GM23338 (cell line): ENCODE results near the gene ZNF491. TPM values are rescaled to one million over a fixed set of nuclear protein-coding genes. Genes with fewer than 3 reads are reported as not detected.

Source experiments
- ATAC-seq: fragments of 200-7000 bp; cut with Tn5 transposase; 3 replicates; pipeline ENCODE4 v1.9.1; 2020
- DNase-seq: peaks from one replicate; pipeline ENCODE4 v3.0.0-alpha.2; 2015; ENCODE audit warnings: low spot score
- H2AFZ ChIP-seq: fragments of 200-600 bp; sonication (generic); 2 replicates; pipeline ENCODE4 v1.8.0; 2016; ENCODE audit warnings: antibody characterized with exemption, mild to moderate bottlenecking, moderate library complexity
- H3F3A ChIP-seq: fragments of 200-600 bp; sonication (generic); replicated peaks from 2 replicates; pipeline ENCODE4 v1.8.0; 2017; ENCODE audit warnings: antibody characterized with exemption, mixed run types, low read depth
- H3K27ac ChIP-seq: fragments of 200-600 bp; sonication (generic); 2 replicates; pipeline ENCODE4 v1.6.1; 2016; ENCODE audit warnings: low read depth
- H3K27me3 ChIP-seq: fragments of 200-600 bp; sonication (generic); 2 replicates; pipeline ENCODE4 v1.8.0; 2016; ENCODE audit warnings: mild to moderate bottlenecking, mixed run types, moderate library complexity; ENCODE audit not compliant: insufficient read depth
- H3K36me3 ChIP-seq: fragments of 200-600 bp; sonication (generic); 2 replicates; pipeline ENCODE4 v1.8.0; 2016; ENCODE audit warnings: mild to moderate bottlenecking; ENCODE audit not compliant: insufficient read depth
- H3K4me1 ChIP-seq: fragments of 200-600 bp; sonication (generic); 2 replicates; pipeline ENCODE4 v1.8.0; 2016; ENCODE audit warnings: mild to moderate bottlenecking, moderate library complexity; ENCODE audit not compliant: insufficient read depth
- H3K4me2 ChIP-seq: fragments of 200-600 bp; sonication (generic); 2 replicates; pipeline ENCODE4 v1.7.1; 2017; ENCODE audit warnings: mixed run types
- H3K4me3 ChIP-seq: fragments of 200-600 bp; sonication (generic); 2 replicates; pipeline ENCODE4 v1.6.1; 2016; ENCODE audit warnings: mixed run types
- H3K79me2 ChIP-seq: fragments of 200-600 bp; sonication (generic); replicated peaks from 2 replicates; pipeline ENCODE4 v1.8.0; 2017; ENCODE audit warnings: mild to moderate bottlenecking; ENCODE audit not compliant: insufficient read depth
- H3K9me2 ChIP-seq: fragments of 200-600 bp; sonication (generic); 2 replicates; pipeline ENCODE4 v1.8.0; 2017; ENCODE audit not compliant: insufficient read depth
- H4K20me1 ChIP-seq: fragments of 200-600 bp; sonication (generic); replicated peaks from 2 replicates; pipeline ENCODE4 v1.8.0; 2017; ENCODE audit warnings: mild to moderate bottlenecking; ENCODE audit not compliant: insufficient read depth
- H3K27ac Mint-ChIP-seq: 2 replicates; pipeline ENCODE4 v1.8.0; 2020; ENCODE audit warnings: inconsistent platforms, mild to moderate bottlenecking, moderate library complexity, mixed read lengths
- H3K27me3 Mint-ChIP-seq: 3 replicates; pipeline ENCODE4 v1.8.0; 2022; ENCODE audit warnings: low read depth, mild to moderate bottlenecking, moderate library complexity, mixed read lengths, inconsistent platforms; ENCODE audit not compliant: insufficient read depth, poor library complexity
- H3K36me3 Mint-ChIP-seq: 3 replicates; pipeline ENCODE4 v1.8.0; 2021; ENCODE audit warnings: low read depth, mild to moderate bottlenecking, inconsistent platforms, moderate library complexity, mixed read lengths
- H3K4me1 Mint-ChIP-seq: 3 replicates; pipeline ENCODE4 v1.8.0; 2020; ENCODE audit warnings: mild to moderate bottlenecking, inconsistent platforms, mixed read lengths
- H3K4me3 Mint-ChIP-seq: 3 replicates; pipeline ENCODE4 v1.8.0; 2021; ENCODE audit warnings: moderate library complexity, mild to moderate bottlenecking, inconsistent platforms, mixed read lengths
- H3K9me3 Mint-ChIP-seq: 3 replicates; pipeline ENCODE4 v1.8.0; 2020; ENCODE audit warnings: moderate library complexity, mild to moderate bottlenecking, inconsistent platforms, mixed read lengths
- CTCF ChIP-seq, 2 experiments: fragments of 200-600 bp in 1 of 2; sonication (generic) in 1 of 2; conservative IDR thresholded peaks; 2 replicates each; pipeline versions ENCODE4 v1.5.1 to v1.6.1; 2016 to 2017; ENCODE audit warnings: antibody characterized with exemption in 2 of 2, low read depth in 2 of 2, mild to moderate bottlenecking in 2 of 2, moderate library complexity in 1 of 2
- EZH2 ChIP-seq: fragments of 200-600 bp; sonication (generic); IDR thresholded peaks from one replicate; pipeline ENCODE4 v1.8.0; 2017; ENCODE audit warnings: antibody characterized with exemption, mild to moderate bottlenecking, low read depth; ENCODE audit not compliant: unreplicated experiment
- EZH2phosphoT487 ChIP-seq: fragments of 200-600 bp; sonication (generic); IDR thresholded peaks from one replicate; pipeline ENCODE4 v1.8.1; 2018; ENCODE audit warnings: antibody characterized with exemption; ENCODE audit not compliant: unreplicated experiment
- JUNB ChIP-seq: IDR thresholded peaks from one replicate; pipeline ENCODE4 v1.6.1; 2016; ENCODE audit warnings: antibody characterized with exemption; ENCODE audit not compliant: unreplicated experiment
- NANOG ChIP-seq: IDR thresholded peaks from 2 replicates; pipeline ENCODE4 v1.6.1; 2016; ENCODE audit warnings: antibody characterized with exemption, borderline replicate concordance
- POLR2AphosphoS5 ChIP-seq: IDR thresholded peaks from 2 replicates; pipeline ENCODE4 v1.6.1; 2016; ENCODE audit warnings: antibody characterized with exemption, low read depth
- REST ChIP-seq: IDR thresholded peaks from one replicate; pipeline ENCODE4 v1.6.1; 2018; ENCODE audit warnings: antibody characterized with exemption; ENCODE audit not compliant: unreplicated experiment
- STAT1 ChIP-seq: IDR thresholded peaks from one replicate; pipeline ENCODE4 v1.6.1; 2016; ENCODE audit warnings: antibody characterized with exemption; ENCODE audit not compliant: unreplicated experiment
- ZNF114 ChIP-seq: fragments of 250-450 bp; sonication (Bioruptor Pico); IDR thresholded peaks from 2 replicates; pipeline ENCODE4 v1.5.0; 2020; ENCODE audit warnings: mild to moderate bottlenecking, moderate library complexity
- ZNF331 ChIP-seq: fragments of 250-450 bp; sonication (Bioruptor Pico); IDR thresholded peaks from 2 replicates; pipeline ENCODE4 v1.5.0; 2020; ENCODE audit warnings: low read depth, mild to moderate bottlenecking, moderate library complexity
- ZNF462 ChIP-seq: fragments of 250-450 bp; sonication (Bioruptor Pico); IDR thresholded peaks from 2 replicates; pipeline ENCODE4 v1.5.0; 2020; ENCODE audit warnings: mild to moderate bottlenecking, moderate library complexity
- polyA plus RNA-seq: library from polyadenylated mRNA; unstranded; fragments of >200 nt; fragmentation: Nextera tagmentation; extraction: Ambion mirVana; gene quantifications from 2 replicates; pipeline ENCODE4 v1.2.1, GENCODE V29; 2016
- total RNA-seq: library from RNA; depleted of rRNA; stranded (reverse); fragments of >200 nt; shearing (Covaris generic); gene quantifications from 2 replicates; pipeline ENCODE4 v1.2.3, GENCODE V29; 2014

The ZNF491 gene
- total and polyA plus RNA-seq, 2 experiments from 2014 or later, result 0.32 to 1.3 TPM

- TF ChIP-seq ZNF114 (CRISPR knock-in tag), result no peak
- TF ChIP-seq CTCF (conservative IDR thresholded peaks at IDR 0.05; ENCODE audit: low read depth in 2 of 2), result no peak
- no peak for TF ChIP-seq STAT1
- TF ChIP-seq REST, result no peak
- TF ChIP-seq EZH2phosphoT487, result no peak
- no peak for TF ChIP-seq NANOG
Observed at GRCh38 chr19:11783767-11784166, 14.6 kb upstream of the ZNF491 start (continued).

GRCh38 chr19:11784356-11784755, 14.0 kb upstream of the ZNF491 start:
- peaks cover 15% of the 10 kb centered on the region for H3K36me3 ChIP-seq
- Mint-ChIP-seq H3K27ac (no peak overlapping the region), H3K36me3 (peaks cover 6% of the 10 kb centered on the region; the same call in 2 of the 3 replicates), H3K4me1 (no peaks in the 10 kb centered on the region), H3K4me3 (no peak overlapping the region), H3K27me3 (no peaks in the 10 kb centered on the region), H3K9me3 (peaks cover 87% of the 10 kb centered on the region)
- H2AFZ ChIP-seq, result no peak overlapping the region
- ATAC-seq, result no peak
- H3K79me2 ChIP-seq, result no peaks in the 10 kb centered on the region
- H4K20me1 ChIP-seq, result no peaks in the 10 kb centered on the region
- H3K4me3 ChIP-seq, result no peak overlapping the region
- H3K27me3 ChIP-seq, result no peaks in the 10 kb centered on the region
- no peak overlapping the region for H3K4me2 ChIP-seq
- no peak for DNase-seq
- no peaks in the 10 kb centered on the region for H3K9me2 ChIP-seq
- no peak overlapping the region for H3K27ac ChIP-seq
- H3K4me1 ChIP-seq, result no peaks in the 10 kb centered on the region
- no peaks in the 10 kb centered on the region for H3F3A ChIP-seq
- TF ChIP-seq ZNF331 (CRISPR knock-in tag) (no peak), STAT1 (no peak), ZNF114 (CRISPR knock-in tag) (no peak), JUNB (no peak), ZNF462 (no peak), EZH2 (no peak), POLR2AphosphoS5 (no peak), CTCF (conservative IDR thresholded peaks at IDR 0.05; ENCODE audit: low read depth in 2 of 2) (no peak)
